ENCODE results near the gene RBMS1. TPM values are rescaled to one million over a fixed set of nuclear protein-coding genes. Genes with fewer than 3 reads are reported as not detected.

RBMS1 gene
- total RNA-seq, 1 donor from 2014 or later = 51.1 TPM

GRCh38 chr2:160338901-160339685 is 154.5 kb downstream of the RBMS1 start:
- Histone ChIP-seq H3K36me3 (no peaks in the 10 kb centered on the region), H3K27ac (no peak overlapping the region), H3K9me3 (no peaks in the 10 kb centered on the region), H3K4me1 (peaks cover 0 to 17% of the 10 kb centered on the region in 2 donors), H3K4me3 (no peak overlapping the region), H3K27me3 (no peaks in the 10 kb centered on the region)
- intact Hi-C loops (cut with DNase I) = no loop called here
- TF ChIP-seq CTCF (IDR thresholded peaks at IDR 0.05) = no peak
- no peak for DNase-seq (ENCODE audit: low spot score in 2 of 2)

- no peaks in the 10 kb centered on the region for H3K9me3 ChIP-seq
- H3K36me3 ChIP-seq = no peaks in the 10 kb centered on the region
- DNase-seq (ENCODE audit: low spot score in 2 of 2) = no peak
- H3K27ac ChIP-seq = no peak overlapping the region
- no peaks in the 10 kb centered on the region for H3K27me3 ChIP-seq
- no peak for TF ChIP-seq CTCF (IDR thresholded peaks at IDR 0.05)
- intact Hi-C loops (cut with DNase I) = no loop called here
- H3K4me1 ChIP-seq = peaks cover 0 to 17% of the 10 kb centered on the region in 2 donors
- H3K4me3 ChIP-seq = no peak overlapping the region
Measured at GRCh38 chr2:160337728-160338127, 155.9 kb downstream of the RBMS1 start.

GRCh38 chr2:160336635-160337034 is 157.0 kb downstream of the RBMS1 start:
- intact Hi-C loops (cut with DNase I) = no loop called here

GRCh38 chr2:160336105-160336504 is 157.5 kb downstream of the RBMS1 start:
- Histone ChIP-seq H3K27ac (no peak overlapping the region), H3K4me3 (no peak overlapping the region), H3K4me1 (peaks cover 0 to 27% of the 10 kb centered on the region in 2 donors), H3K9me3 (no peaks in the 10 kb centered on the region), H3K27me3 (no peaks in the 10 kb centered on the region), H3K36me3 (no peaks in the 10 kb centered on the region)
- TF ChIP-seq CTCF (IDR thresholded peaks at IDR 0.05) = no peak
- intact Hi-C loops (cut with DNase I) = no loop called here
- DNase-seq (ENCODE audit: low spot score in 2 of 2) = no peak

More at GRCh38 chr2:160336635-160337034, 157.0 kb downstream of the RBMS1 start:
- H3K36me3 ChIP-seq = no peaks in the 10 kb centered on the region
- H3K4me3 ChIP-seq = no peak overlapping the region
- TF ChIP-seq CTCF (IDR thresholded peaks at IDR 0.05) = no peak
- no peaks in the 10 kb centered on the region for H3K9me3 ChIP-seq
- no peak overlapping the region for H3K27ac ChIP-seq
- no peak for DNase-seq (ENCODE audit: low spot score in 2 of 2)
- H3K27me3 ChIP-seq = no peaks in the 10 kb centered on the region
- peaks cover 0 to 22% of the 10 kb centered on the region in 2 donors for H3K4me1 ChIP-seq

GRCh38 chr2:160335441-160335840 is 158.2 kb downstream of the RBMS1 start:
- Histone ChIP-seq H3K36me3 (no peaks in the 10 kb centered on the region), H3K27me3 (no peaks in the 10 kb centered on the region), H3K4me1 (peaks cover 0 to 34% of the 10 kb centered on the region in 2 donors), H3K27ac (no peak overlapping the region), H3K9me3 (no peaks in the 10 kb centered on the region), H3K4me3 (no peak overlapping the region)
- TF ChIP-seq CTCF (IDR thresholded peaks at IDR 0.05) = no peak
- intact Hi-C loops (cut with DNase I) = no loop called here
- DNase-seq (ENCODE audit: low spot score in 2 of 2) = no peak
